HepG2 (cell line): ENCODE data around the gene ERCC6L2. TPM values are rescaled to one million over a fixed set of nuclear protein-coding genes. Genes with fewer than 3 reads are reported as not detected.

ENCODE experiments used
- DZIP1 ChIP-seq: sonication (generic); formaldehyde crosslinking; IDR thresholded peaks from 2 replicates; pipeline ENCODE4 v1.5.0; 2020; ENCODE audit warnings: mild to moderate bottlenecking, missing genetic modification reagents
- ELF3 ChIP-seq: IDR thresholded peaks from 2 replicates; pipeline ENCODE4 v1.6.1; 2016; ENCODE audit warnings: missing genetic modification reagents, missing compliant biosample characterization
- FOSL2 ChIP-seq: sonication (generic); formaldehyde crosslinking; IDR thresholded peaks from 2 replicates; pipeline ENCODE4 v1.4.0; 2020; ENCODE audit warnings: missing genetic modification reagents
- GATAD2A ChIP-seq: IDR thresholded peaks from 2 replicates; pipeline ENCODE4 v1.6.1; 2016
- GLMP ChIP-seq: sonication (generic); formaldehyde crosslinking; IDR thresholded peaks from 2 replicates; pipeline ENCODE4 v1.9.0; 2021; ENCODE audit warnings: missing genetic modification reagents, mild to moderate bottlenecking, borderline replicate concordance
- HINFP ChIP-seq: sonication (generic); formaldehyde crosslinking; IDR thresholded peaks from 2 replicates; pipeline ENCODE4 v1.4.0; 2020; ENCODE audit warnings: low read depth, mild to moderate bottlenecking, missing genetic modification reagents
- HMGXB4 ChIP-seq, 2 experiments: sonication (generic) in 1 of 2; formaldehyde crosslinking in 1 of 2; IDR thresholded peaks; 2 replicates each; pipeline versions ENCODE4 v1.4.0 to v1.6.1; 2018 to 2020; ENCODE audit warnings: missing genetic modification reagents in 2 of 2, borderline replicate concordance in 1 of 2, low read depth in 1 of 2, mild to moderate bottlenecking in 1 of 2, missing biosample characterization in 1 of 2
- LCORL ChIP-seq, 2 experiments: fragments of 450-650 bp in 1 of 2; sonication (generic) in 1 of 2; formaldehyde crosslinking in 1 of 2; IDR thresholded peaks; 2 replicates each; pipeline versions ENCODE4 v1.5.0 to v1.6.1; 2017 to 2020; ENCODE audit warnings: antibody characterized with exemption in 1 of 2, missing genetic modification reagents in 1 of 2
- MIER3 ChIP-seq: IDR thresholded peaks from 2 replicates; pipeline ENCODE4 v1.6.1; 2016; ENCODE audit warnings: missing compliant biosample characterization, borderline replicate concordance
- RFX3 ChIP-seq: IDR thresholded peaks from 2 replicates; pipeline ENCODE4 v1.6.1; 2016; ENCODE audit warnings: missing biosample characterization, missing genetic modification reagents
- SAFB2 ChIP-seq: sonication (generic); formaldehyde crosslinking; IDR thresholded peaks from 2 replicates; pipeline ENCODE4 v1.5.1; 2020; ENCODE audit warnings: missing genetic modification reagents, low read depth, mild to moderate bottlenecking, borderline replicate concordance
- SKIL ChIP-seq: sonication (generic); formaldehyde crosslinking; IDR thresholded peaks from 2 replicates; pipeline ENCODE4 v1.8.0; 2022; ENCODE audit warnings: missing genetic modification reagents, mild to moderate bottlenecking, moderate library complexity, borderline replicate concordance
- SUZ12 ChIP-seq: fragments of 150-350 bp; IDR thresholded peaks from 2 replicates; pipeline ENCODE4 v1.6.1; 2014; ENCODE audit warnings: low read depth, low read length
- TOPORS ChIP-seq: sonication (generic); formaldehyde crosslinking; IDR thresholded peaks from 2 replicates; pipeline ENCODE4 v1.8.0; 2023; ENCODE audit warnings: mild to moderate bottlenecking, missing genetic modification reagents
- U2AF2 ChIP-seq: fragments of 200-400 bp; formaldehyde crosslinking; IDR thresholded peaks from 2 replicates; pipeline ENCODE4 v1.6.1; 2017; ENCODE audit warnings: low read depth, mild to moderate bottlenecking, low read length
- ZMYM4 ChIP-seq: sonication (generic); formaldehyde crosslinking; IDR thresholded peaks from 2 replicates; pipeline ENCODE4 v1.8.1; 2023; ENCODE audit warnings: mild to moderate bottlenecking, missing genetic modification reagents
- ZNF614 ChIP-seq: IDR thresholded peaks from 2 replicates; pipeline ENCODE4 v1.6.1; 2018; ENCODE audit warnings: missing biosample characterization, missing genetic modification reagents, inconsistent platforms, borderline replicate concordance
- ZNF747 ChIP-seq: sonication (generic); formaldehyde crosslinking; IDR thresholded peaks from 2 replicates; pipeline ENCODE4 v1.8.1; 2023; ENCODE audit warnings: missing genetic modification reagents, mild to moderate bottlenecking, borderline replicate concordance
- polyA plus RNA-seq, 8 experiments: library from polyadenylated mRNA; depleted of rRNA in 3 of 8; stranded (reverse) in 7 of 8; unstranded in 1 of 8; fragments of >200 nt; fragmentation: Illumina TruSeq in 4 of 8; extraction: Trizol in 4 of 8; gene quantifications; 2 replicates each; pipeline versions ENCODE4 v1.2.1 to v1.2.3, GENCODE V29; 2011 to 2016; ENCODE audit warnings: low read depth in 4 of 8, missing spikeins in 1 of 8, mixed read lengths in 1 of 8; ENCODE audit not compliant: insufficient read depth in 1 of 8
- total RNA-seq, 5 experiments: library from RNA; depleted of rRNA; stranded (reverse); fragments of >200 nt; fragmentation: Illumina TruSeq; extraction: Trizol; gene quantifications; 2 replicates each; pipeline ENCODE4 v1.2.3, GENCODE V29; 2016; ENCODE audit warnings: low read depth in 1 of 5

Gene ERCC6L2
- total and polyA plus RNA-seq, 2 of the 13 experiments (the other 11 are each of a cell fraction or from before 2014, with no cell fraction given), result 13.4 to 45.9 TPM

GRCh38 chr9:95875305-95876137, at the start of gene ERCC6L2 (continued):
- TF ChIP-seq HMGXB4 (CRISPR knock-in tag; IDR thresholded peaks at IDR 0.05; ENCODE audit: borderline replicate concordance in 1 of 2, low read depth in 1 of 2), result peak; percentile 76 to 90; a peak in 3 of 4 replicates
- no peak for TF ChIP-seq DZIP1 (CRISPR knock-in tag)
- TF ChIP-seq ELF3, result peak; percentile 77
- peak; percentile 69; the same call in 1 of the 2 replicates for TF ChIP-seq SAFB2 (CRISPR knock-in tag)
- TF ChIP-seq GLMP (CRISPR knock-in tag), result no peak
- TF ChIP-seq RFX3 (CRISPR knock-in tag), result no peak
- TF ChIP-seq ZNF614, result peak; percentile 81
- TF ChIP-seq U2AF2, result no peak
- TF ChIP-seq SKIL (CRISPR knock-in tag), result 0 out of 2 replicates have a peak, but pooled peaks have one; percentile 13
- TF ChIP-seq MIER3, result no peak; the same call in 1 of the 2 replicates
- peak; percentile 100 for TF ChIP-seq ZMYM4
- 0 out of 2 replicates have a peak, but pooled peaks have one; percentile 50 for TF ChIP-seq LCORL (IDR thresholded peaks at IDR 0.05)
- peak; percentile 90 for TF ChIP-seq LCORL (CRISPR knock-in tag; IDR thresholded peaks at IDR 0.05)
- peak; percentile 56 for TF ChIP-seq FOSL2 (CRISPR knock-in tag)
- TF ChIP-seq HINFP (CRISPR knock-in tag), result peak; percentile 87; the same call in 1 of the 2 replicates
- TF ChIP-seq TOPORS, result peak; percentile 93
- peak; percentile 90 for TF ChIP-seq ZNF747 (CRISPR knock-in tag)
- peak; percentile 80; the same call in 1 of the 2 replicates for TF ChIP-seq GATAD2A (CRISPR knock-in tag)
- no peak for TF ChIP-seq SUZ12
